ENCODE measurements around the gene CHFR.

DNA sequence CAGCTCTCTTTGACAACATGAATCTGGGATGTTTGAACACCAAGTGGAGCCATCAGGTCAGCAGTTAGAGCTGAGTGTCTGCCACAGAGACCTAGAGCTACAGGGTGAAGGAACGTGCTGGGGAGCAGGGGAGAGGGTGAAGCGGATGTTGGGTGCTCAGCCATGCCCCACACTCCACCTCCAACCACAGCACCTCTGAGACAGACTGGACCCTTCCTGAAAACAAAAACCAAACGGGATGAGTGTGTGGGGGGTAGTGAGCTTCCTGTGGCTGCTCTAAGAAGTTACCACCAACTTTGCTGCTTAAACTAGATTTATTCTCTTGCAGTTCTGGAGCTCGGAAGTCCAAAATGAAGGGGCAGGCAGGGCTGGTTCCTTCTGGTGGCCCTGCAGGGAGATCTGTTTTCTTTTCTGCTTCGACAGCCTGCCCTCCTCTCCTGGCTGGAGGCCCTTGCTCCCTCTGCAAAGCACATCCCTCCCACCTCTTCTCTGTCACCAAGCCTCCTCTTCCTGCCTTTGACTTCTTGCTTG is 53.2 kb downstream of the CHFR start:
- TF ChIP-seq, protein P1, sequence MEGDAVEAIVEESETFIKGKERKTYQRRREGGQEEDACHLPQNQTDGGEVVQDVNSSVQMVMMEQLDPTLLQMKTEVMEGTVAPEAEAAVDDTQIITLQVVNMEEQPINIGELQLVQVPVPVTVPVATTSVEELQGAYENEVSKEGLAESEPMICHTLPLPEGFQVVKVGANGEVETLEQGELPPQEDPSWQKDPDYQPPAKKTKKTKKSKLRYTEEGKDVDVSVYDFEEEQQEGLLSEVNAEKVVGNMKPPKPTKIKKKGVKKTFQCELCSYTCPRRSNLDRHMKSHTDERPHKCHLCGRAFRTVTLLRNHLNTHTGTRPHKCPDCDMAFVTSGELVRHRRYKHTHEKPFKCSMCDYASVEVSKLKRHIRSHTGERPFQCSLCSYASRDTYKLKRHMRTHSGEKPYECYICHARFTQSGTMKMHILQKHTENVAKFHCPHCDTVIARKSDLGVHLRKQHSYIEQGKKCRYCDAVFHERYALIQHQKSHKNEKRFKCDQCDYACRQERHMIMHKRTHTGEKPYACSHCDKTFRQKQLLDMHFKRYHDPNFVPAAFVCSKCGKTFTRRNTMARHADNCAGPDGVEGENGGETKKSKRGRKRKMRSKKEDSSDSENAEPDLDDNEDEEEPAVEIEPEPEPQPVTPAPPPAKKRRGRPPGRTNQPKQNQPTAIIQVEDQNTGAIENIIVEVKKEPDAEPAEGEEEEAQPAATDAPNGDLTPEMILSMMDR (IDR thresholded peaks at IDR 0.05): no peak
- no peak for TF ChIP-seq POLR2A (IDR thresholded peaks at IDR 0.05)
